Stimulated activated CD4-positive, alpha-beta T cell treated with anti-CD3 and anti-CD28 coated beads, Interleukin-2, amount 100 ng/mL, for 24 hours (primary cell): ENCODE measurements around the gene SLC39A3.

Experiments
- DNase-seq, 2 donors: peaks; one replicate each; pipeline ENCODE4 v3.0.0-alpha.2; 2020

Gene SLC39A3, protein sequence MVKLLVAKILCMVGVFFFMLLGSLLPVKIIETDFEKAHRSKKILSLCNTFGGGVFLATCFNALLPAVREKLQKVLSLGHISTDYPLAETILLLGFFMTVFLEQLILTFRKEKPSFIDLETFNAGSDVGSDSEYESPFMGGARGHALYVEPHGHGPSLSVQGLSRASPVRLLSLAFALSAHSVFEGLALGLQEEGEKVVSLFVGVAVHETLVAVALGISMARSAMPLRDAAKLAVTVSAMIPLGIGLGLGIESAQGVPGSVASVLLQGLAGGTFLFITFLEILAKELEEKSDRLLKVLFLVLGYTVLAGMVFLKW

DNA sequence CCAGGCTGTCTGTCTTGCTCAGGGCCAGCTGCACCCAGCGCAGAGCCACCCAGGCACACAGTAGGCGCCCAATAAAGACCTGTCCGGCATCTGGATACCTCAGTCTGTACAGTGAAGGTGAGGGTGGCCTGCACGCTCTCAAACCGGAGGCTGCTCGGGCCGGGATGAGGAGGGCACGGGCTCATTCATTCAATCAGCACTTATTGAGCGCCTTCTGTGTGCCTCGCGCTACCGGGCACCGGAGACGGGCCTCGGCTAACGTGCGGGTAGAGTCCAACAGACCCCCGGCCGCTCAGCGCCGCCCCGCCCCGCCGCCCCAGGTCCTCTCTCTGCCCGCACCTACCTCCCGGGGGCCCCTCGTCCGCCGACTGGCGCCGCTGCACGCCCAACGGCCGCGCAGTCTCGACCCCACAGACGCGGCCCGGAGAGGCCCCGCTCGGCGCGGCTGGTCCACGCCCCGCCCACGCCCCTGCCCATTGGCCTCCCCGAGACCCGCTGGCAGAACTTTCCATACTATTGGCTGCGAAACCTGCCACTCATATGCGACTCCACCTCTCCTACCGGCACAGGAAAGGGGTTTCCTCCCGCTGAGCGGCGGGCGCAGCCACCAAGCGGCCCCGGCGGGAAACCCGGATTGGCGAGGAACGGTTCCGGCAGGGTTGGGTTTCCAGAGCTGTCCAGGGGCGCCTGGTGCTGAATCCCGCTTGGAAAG is at the start of gene SLC39A3:
TSS of gene SLC39A3 (minus strand) at position 416 of the 712 bp plus-strand sequence. CDS start 2,760 bp downstream, outside the sequence.
- peak; percentile 99 to 100 for DNase-seq

DNA sequence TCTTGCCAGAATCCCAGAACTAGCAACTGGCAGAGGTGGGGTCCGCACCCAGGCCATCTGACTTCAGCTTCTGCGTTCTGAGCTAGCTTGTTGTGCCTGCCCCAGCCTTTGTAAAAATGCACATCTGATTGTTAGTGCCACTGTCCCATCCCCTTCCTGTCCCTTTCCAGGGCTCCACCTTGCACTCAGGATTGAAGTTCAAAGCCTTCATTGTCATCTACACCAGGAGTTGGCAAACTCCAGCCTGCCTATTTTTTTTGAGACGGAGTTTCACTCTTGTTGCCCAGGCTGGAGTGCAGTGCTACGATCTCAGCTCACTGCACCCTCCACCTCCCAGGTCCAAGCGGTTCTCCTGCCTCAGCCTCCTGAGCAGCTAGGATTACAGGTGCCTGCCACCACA is 48.4 kb upstream of the SLC39A3 start:
- DNase-seq = no peak

DNA sequence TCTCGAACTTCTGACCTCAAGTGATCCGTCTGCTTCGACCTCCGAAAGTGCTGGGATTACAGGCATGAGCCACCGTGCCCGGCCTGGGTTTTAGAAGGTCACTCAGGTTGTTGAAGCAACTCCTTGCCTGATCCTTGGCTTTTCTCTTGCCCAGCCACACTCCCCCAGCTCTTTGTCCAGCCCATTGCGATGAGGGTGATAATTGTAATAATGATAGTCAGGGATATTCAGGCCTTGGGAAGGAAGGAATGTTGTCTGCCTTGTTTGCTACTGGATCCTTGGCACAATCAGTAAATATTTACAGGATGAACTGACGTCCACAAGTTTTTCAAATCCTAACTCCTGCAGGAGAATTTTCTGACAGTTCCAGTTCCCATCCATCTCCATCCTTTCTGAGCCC is 47.3 kb upstream of the SLC39A3 start:
- DNase-seq = no peak

- DNase-seq = peak; percentile 100
These were observed 45.6 kb upstream of the SLC39A3 start, which contains the start of gene THOP1 for GRCh38 chr19:2785244-2785997. TSS of gene THOP1 (plus strand) at chr19:2785503. CDS start at chr19:2785663, 160 bp downstream.

DNA sequence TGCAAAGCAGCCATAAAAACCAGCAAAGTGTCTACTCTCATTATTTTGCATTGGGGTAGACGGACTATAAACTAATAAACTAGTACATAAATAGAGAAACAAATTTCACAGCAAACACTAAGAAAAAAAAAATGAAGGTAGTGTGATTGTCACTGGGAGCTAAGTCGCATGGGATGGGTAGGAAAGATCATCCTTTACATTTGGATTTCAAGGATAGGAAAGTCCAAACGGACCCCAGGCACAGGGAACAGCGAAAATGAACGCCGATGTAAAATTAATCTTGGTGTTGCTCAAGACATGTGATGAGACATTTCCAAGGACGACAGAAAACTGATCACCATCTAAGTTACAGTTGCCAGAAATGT is 43.9 kb upstream of the SLC39A3 start:
- no peak for DNase-seq

- peak; percentile 97 for DNase-seq
These were observed 43.3 kb upstream of the SLC39A3 start, which contains the start of gene SGTA for GRCh38 chr19:2782936-2783780. TSS of gene SGTA (minus strand) at chr19:2783273. CDS start at chr19:2769068, 14,205 bp downstream.

GRCh38 chr19:2782329-2782935 is 42.6 kb upstream of the SLC39A3 start:
- no peak for DNase-seq

- DNase-seq = no peak
These were observed 40.5 kb upstream of the SLC39A3 start for GRCh38 chr19:2780284-2780683.

- no peak for DNase-seq
These were observed 39.4 kb upstream of the SLC39A3 start for GRCh38 chr19:2779121-2779740.

DNA sequence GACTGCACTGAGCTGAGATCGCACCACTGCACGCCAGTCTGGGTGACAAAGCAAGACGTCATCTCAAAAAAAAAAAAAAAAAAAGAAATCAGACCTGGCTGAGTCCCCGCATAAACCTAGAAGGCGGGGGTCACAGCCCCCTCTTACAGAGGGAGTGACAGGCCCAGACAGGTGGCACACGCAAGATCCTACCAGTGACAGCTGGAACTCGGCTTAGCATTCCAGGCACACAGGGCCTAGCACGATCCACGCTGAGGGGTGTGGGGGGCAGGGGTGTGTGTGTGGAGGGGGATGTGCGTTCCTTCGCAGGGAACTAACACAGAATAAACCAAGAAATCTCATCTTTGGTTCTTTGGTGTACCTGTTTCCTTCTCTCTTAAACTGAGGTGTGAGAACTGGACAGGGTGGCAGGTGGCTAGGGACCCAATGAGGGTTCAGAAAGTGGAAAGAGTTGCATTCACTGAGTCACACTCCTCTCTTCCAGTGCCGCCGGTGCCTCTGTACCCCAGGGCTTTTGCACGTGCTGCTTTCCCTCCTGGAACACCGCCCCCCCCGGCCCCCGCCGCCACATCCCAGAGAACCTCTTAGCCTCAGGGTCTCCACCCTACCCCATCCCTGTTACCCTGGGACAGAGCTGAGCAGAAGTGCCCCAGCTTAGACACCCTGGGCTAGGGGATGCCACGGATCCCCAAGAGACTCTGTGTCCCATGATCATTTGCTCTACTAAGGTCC is 38.3 kb upstream of the SLC39A3 start:
- no peak for DNase-seq

- peak; percentile 68 to 81 for DNase-seq
These were observed 36.0 kb upstream of the SLC39A3 start for GRCh38 chr19:2775556-2776430.

DNA sequence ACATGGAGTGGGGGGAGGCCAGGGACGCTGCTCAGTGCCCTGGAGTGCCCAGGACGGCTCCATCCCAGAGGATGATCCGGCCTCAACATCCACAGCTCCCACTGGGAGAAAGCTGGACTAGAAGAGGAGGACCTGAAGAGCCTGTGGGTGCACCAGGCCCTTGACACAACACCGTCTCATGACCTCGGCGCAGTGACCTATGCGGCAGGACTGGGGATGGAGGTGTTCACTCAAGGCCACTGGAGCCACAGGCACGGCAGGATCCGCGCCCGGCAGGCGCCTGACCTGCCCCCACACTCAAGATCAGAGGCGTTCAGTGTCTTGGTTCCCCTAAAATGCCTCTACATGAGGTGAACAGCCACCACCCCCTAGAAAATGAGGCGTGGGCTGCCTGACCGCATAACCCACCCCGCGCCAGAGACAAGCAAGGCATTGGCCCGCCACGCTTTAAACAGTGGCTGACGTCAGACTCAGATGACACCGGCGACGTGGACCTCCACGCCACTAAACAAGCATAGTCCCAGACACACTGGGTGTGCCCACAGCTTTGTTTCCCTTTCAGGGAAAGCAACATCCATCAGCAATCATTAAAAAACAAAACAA is 35.2 kb upstream of the SLC39A3 start:
- DNase-seq = no peak

DNA sequence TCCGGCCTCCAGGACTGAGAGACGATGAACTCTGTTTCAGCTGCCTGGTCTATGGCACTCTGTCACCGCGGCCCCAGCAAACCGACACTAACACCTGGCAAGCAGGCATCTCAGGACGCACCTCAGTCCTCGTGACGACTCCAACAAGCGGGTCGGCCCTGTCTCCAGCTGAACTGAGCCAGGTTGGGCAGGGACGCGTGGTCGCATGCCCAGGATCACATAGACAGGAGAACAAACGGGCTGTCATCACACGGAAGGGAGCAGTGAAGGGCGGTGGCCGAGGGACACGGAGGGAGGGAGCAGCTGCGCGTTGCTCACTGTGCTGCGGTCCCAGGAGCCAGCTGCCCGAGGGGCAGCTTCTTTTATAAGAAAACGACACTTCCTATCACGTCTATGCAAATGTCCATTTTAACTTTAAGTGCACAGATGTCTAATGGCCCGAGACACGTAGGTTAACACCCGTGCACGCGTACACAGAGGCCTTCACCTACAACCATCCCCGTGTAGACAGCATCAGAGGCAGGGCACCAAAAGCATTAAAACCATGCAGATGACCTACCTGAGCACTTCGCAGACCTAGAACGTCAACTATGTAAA is 34.4 kb upstream of the SLC39A3 start:
- DNase-seq = no peak

- no peak for DNase-seq
These were observed 32.2 kb upstream of the SLC39A3 start for GRCh38 chr19:2771786-2772674.

DNA sequence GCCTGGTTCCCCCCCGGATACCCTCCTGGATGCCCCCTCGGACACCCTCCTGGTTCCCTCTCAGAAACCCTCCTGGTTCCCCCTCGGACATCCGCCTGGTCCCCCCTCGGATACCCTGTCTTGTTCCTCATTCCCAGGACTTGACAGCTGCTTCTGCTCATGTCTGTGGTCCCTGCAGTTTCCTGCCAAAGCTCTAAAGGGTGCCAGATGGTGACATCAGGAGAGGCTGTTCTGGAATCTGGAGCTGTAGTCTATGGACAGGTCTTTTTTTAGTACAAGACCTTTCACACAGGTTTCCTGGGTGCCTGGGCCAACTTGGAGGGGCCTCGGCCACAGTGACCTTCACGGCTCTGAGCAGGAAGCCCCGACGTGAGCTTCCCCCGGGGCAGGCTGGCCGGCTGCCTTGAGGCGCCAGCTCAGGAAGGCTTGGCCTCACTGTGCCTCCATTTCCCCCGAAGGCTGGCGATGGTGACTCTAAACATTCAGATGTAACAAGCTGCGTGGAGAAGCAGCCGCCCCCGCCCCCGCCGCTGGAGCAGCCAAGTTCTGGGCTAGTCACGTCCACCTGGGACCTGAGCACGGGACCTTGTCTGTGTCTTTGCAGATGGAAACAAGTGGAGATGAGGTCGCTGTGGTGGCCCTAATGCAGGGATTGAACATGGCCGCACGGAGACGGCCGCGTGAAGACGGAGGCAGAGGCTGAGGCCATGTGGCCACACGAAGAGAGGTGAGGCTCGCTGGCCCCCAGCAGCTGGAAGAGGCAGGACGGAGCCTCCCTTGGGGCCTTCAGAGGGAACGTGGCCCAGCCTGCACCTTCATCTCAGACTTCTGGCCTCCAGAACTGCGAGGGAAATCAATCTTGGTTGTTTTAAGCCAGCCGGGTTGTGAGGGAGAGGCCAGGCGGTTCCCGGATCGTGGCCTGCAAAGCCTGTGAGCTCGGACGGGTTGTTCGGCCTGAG is 30.5 kb upstream of the SLC39A3 start:
- no peak for DNase-seq

DNA sequence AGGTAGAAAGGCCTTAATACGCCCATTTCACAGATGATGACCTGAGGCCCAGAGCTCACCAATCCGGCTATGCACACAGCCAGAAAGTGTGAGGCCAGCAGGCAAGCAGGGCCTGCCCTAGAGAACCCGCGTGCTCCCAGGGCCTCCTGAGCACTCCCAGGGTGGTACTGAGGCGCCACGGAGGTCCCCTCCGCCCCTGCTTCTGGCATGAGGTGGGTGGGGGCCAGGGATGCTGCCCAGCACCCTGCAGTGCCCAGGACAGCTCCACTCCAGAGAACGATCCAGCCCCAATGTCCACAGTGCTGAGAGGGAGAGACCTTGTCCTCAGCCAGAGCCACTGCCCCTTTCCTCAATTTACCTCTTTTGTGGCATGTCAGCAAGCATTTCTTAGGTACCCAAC is 29.4 kb upstream of the SLC39A3 start:
- no peak for DNase-seq
